Lower leg skin (tissue), 3 donors: ENCODE data around the gene APOLD1.

Experiments used
- CTCF ChIP-seq, 3 donors: fragments of 450-650 bp; IDR thresholded peaks; one replicate each; pipeline ENCODE4 v1.5.1; 2016; ENCODE audit warnings: antibody characterized with exemption in 3 of 3, mild to moderate bottlenecking in 3 of 3, moderate library complexity in 2 of 3
- POLR2A ChIP-seq, 2 donors: fragments of 450-650 bp; IDR thresholded peaks; one replicate each; pipeline ENCODE4 v1.6.1; 2016 to 2017; ENCODE audit warnings: antibody characterized with exemption in 2 of 2, mild to moderate bottlenecking in 1 of 2, moderate library complexity in 1 of 2

DNA sequence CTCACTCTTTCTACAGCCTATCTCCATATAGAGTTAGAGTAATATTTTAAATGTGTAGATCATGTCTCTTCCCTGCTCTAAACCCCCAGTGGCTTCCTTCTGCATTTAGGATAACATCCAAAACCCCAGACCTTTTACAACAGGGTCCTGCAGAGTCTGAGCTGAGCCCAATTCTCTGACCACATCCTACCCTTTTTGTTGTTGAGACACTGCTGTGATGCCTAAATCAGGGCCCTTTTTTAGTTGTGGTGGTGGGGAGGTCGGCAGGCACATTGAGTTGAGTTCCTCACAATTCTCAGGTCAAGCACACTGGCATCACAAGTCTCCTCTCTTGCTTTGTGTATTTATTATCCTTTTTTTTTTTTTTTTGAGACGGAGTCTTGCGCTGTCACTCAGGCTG lies 25.9 kb downstream of the APOLD1 start:
- TF ChIP-seq CTCF (IDR thresholded peaks at IDR 0.05): no peak
- TF ChIP-seq POLR2A (IDR thresholded peaks at IDR 0.05): no peak
